ENCODE results near the gene CHST11.
A peak's percentile ranks its signal among the peaks of the same experiment; 100 is the strongest.

CHST11 gene

DNA sequence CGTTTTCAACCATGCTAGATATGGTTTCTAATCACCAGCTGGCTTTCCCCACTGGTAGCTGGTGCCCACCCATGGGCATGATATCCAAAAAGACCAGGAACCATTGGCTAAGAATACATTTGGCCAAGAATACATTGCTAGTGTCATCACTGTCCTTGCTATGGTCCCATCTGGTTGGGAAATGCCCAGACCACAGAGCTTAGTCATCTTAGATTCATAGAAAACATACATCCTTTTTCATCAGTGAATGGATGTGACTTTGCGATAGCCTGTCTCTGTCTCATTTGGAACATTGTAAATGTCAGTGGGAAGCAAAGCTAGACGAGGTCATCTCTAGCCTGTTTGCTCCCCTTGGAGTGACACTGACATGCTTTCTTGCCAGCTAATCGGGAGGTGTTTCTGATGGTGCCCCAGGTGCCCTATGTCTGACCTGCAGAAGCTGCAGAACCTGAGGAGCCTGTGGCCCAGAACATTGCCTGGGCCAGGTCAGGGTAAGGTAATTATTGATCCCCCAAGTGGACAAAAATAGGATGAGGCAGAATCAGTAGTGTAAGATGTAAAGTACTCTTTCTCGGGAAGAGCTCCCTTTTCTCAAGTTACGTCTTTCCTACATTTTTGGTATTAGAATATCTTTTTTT lies 306.5 kb downstream of the CHST11 start:
- Histone ChIP-seq H3K9ac (ENCODE audit: low read depth, low read length) (no peak overlapping the region), H3K36me3 (ENCODE audit: insufficient read depth, low read length) (peaks cover 31% of the 10 kb centered on the region), H2AFZ (ENCODE audit: low read depth, low read length) (no peak overlapping the region), H3K9me3 (ENCODE audit: insufficient read depth, low read length, severe bottlenecking) (no peaks in the 10 kb centered on the region), H3K27ac (ENCODE audit: low read length) (no peak overlapping the region), H3K27me3 (ENCODE audit: insufficient read depth, low read length, poor library complexity) (no peaks in the 10 kb centered on the region), H4K20me1 (ENCODE audit: insufficient read depth, low read length) (peaks cover 48% of the 10 kb centered on the region), H3K4me1 (ENCODE audit: insufficient read depth, low read length) (no peaks in the 10 kb centered on the region), H3K4me2 (ENCODE audit: insufficient read depth, low read length) (no peak overlapping the region), H3K4me3 (ENCODE audit: low read depth in 1 of 2, low read length in 2 of 2) (no peak overlapping the region), H3K79me2 (ENCODE audit: insufficient read depth, low read length) (peaks cover 12% of the 10 kb centered on the region)
- ATAC-seq (ENCODE audit: insufficient read depth, low read depth): no peak
- no peak for DNase-seq
- TF ChIP-seq, protein P1, sequence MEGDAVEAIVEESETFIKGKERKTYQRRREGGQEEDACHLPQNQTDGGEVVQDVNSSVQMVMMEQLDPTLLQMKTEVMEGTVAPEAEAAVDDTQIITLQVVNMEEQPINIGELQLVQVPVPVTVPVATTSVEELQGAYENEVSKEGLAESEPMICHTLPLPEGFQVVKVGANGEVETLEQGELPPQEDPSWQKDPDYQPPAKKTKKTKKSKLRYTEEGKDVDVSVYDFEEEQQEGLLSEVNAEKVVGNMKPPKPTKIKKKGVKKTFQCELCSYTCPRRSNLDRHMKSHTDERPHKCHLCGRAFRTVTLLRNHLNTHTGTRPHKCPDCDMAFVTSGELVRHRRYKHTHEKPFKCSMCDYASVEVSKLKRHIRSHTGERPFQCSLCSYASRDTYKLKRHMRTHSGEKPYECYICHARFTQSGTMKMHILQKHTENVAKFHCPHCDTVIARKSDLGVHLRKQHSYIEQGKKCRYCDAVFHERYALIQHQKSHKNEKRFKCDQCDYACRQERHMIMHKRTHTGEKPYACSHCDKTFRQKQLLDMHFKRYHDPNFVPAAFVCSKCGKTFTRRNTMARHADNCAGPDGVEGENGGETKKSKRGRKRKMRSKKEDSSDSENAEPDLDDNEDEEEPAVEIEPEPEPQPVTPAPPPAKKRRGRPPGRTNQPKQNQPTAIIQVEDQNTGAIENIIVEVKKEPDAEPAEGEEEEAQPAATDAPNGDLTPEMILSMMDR (IDR thresholded peaks at IDR 0.05; ENCODE audit: borderline replicate concordance, extremely low read depth, low read length, poor library complexity, severe bottlenecking): no peak
- no peak for TF ChIP-seq EZH2 (IDR thresholded peaks at IDR 0.05; ENCODE audit: borderline replicate concordance, low read depth, low read length, severe bottlenecking)

DNA sequence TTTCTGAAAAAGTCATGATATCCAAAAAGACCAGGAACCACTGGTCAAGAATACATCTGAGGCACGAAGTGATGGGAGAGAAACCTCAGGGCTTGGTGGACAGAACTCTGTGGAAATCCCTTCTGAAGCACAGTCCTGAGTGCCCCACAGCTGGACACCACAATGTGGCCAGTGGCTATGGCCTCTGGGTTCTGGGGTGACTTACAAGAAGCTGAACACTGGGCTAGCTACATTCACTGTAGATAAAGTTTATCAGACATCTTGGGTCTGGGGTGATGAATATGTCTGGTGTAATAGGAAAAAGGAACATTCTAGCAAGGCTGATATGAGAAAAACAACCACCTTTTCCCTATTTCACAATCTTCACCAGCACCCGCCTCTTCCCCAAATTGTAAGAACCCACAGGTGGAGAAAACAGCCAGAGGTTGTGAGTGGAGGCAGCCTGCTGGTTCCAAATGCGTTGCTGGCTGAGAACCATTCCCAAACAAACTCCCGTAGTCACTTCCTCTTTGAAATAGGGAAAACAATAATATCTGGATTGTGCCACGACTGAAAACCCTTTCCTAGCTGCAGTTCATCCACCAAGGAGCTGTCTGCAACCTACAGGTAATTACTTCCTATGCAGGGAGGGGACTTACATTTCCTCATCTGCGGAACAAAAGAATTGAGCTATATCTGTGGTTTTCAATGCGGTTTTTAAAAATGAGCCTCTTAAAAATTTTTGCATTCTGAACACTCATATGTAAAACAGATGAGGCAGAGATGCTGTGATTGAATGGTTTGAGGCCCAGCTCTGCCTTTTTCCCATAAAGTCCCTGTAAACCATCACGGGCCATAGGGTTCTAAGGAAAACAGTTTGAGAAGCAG lies 307.7 kb downstream of the CHST11 start:
- DNase-seq (no peak), ATAC-seq (ENCODE audit: insufficient read depth, low read depth) (0 out of 3 replicates have a peak, but pooled peaks have one; percentile 20)
- Histone ChIP-seq H4K20me1 (ENCODE audit: insufficient read depth, low read length) (peaks cover 38% of the 10 kb centered on the region), H3K27me3 (ENCODE audit: insufficient read depth, low read length, poor library complexity) (no peaks in the 10 kb centered on the region), H3K9me3 (ENCODE audit: insufficient read depth, low read length, severe bottlenecking) (no peaks in the 10 kb centered on the region), H3K4me2 (ENCODE audit: insufficient read depth, low read length) (no peak overlapping the region), H3K9ac (ENCODE audit: low read depth, low read length) (no peak overlapping the region), H3K4me3 (ENCODE audit: low read depth in 1 of 2, low read length in 2 of 2) (no peak overlapping the region), H3K36me3 (ENCODE audit: insufficient read depth, low read length) (peaks cover 21% of the 10 kb centered on the region), H3K79me2 (ENCODE audit: insufficient read depth, low read length) (peaks cover 3% of the 10 kb centered on the region; the same call in 1 of the 2 replicates), H3K4me1 (ENCODE audit: insufficient read depth, low read length) (no peaks in the 10 kb centered on the region), H3K27ac (ENCODE audit: low read length) (no peak overlapping the region), H2AFZ (ENCODE audit: low read depth, low read length) (no peak overlapping the region)
- TF ChIP-seq, protein P1 (IDR thresholded peaks at IDR 0.05; ENCODE audit: borderline replicate concordance, extremely low read depth, low read length, poor library complexity, severe bottlenecking): no peak
- no peak for TF ChIP-seq EZH2 (IDR thresholded peaks at IDR 0.05; ENCODE audit: borderline replicate concordance, low read depth, low read length, severe bottlenecking)

DNA sequence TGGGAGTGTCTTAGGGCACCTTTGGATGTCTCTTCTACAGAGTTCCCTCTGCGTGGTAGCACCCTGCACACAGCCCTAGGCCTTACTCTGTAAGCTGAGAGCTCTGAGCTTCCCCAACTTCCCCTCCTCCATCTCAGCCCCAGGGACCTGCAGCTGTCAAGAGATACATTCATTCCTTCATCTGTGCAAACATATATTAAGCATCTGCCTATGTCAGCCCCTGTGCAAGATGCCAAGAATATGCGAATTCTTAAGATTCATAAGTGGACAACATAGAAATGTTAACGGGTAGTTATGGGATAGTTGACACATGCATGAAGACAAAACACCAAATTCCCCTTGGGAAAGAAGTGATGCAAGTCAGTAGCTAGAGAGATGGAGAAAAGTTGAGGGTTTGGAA lies 310.5 kb downstream of the CHST11 start:
- peaks cover 5% of the 10 kb centered on the region for H3K9me3 ChIP-seq (ENCODE audit: insufficient read depth, low read length, severe bottlenecking)
- TF ChIP-seq, protein P1 (IDR thresholded peaks at IDR 0.05; ENCODE audit: borderline replicate concordance, extremely low read depth, low read length, poor library complexity, severe bottlenecking): no peak
- TF ChIP-seq EZH2 (IDR thresholded peaks at IDR 0.05; ENCODE audit: borderline replicate concordance, low read depth, low read length, severe bottlenecking): no peak
- no peaks in the 10 kb centered on the region for H3K79me2 ChIP-seq (ENCODE audit: insufficient read depth, low read length)
- H4K20me1 ChIP-seq (ENCODE audit: insufficient read depth, low read length): peaks cover 15% of the 10 kb centered on the region; the same call in 1 of the 2 replicates
- H2AFZ ChIP-seq (ENCODE audit: low read depth, low read length): no peak overlapping the region
- no peak overlapping the region for H3K4me2 ChIP-seq (ENCODE audit: insufficient read depth, low read length)
- H3K27ac ChIP-seq (ENCODE audit: low read length): no peak overlapping the region
- no peak overlapping the region for H3K4me3 ChIP-seq (ENCODE audit: low read depth in 1 of 2, low read length in 2 of 2)
- no peak for DNase-seq
- no peaks in the 10 kb centered on the region; the same call in 1 of the 2 replicates for H3K36me3 ChIP-seq (ENCODE audit: insufficient read depth, low read length)
- ATAC-seq (ENCODE audit: insufficient read depth, low read depth): peak; percentile 35
- no peak overlapping the region for H3K9ac ChIP-seq (ENCODE audit: low read depth, low read length)
- no peaks in the 10 kb centered on the region for H3K27me3 ChIP-seq (ENCODE audit: insufficient read depth, low read length, poor library complexity)
- no peaks in the 10 kb centered on the region for H3K4me1 ChIP-seq (ENCODE audit: insufficient read depth, low read length)

Measured in DND-41 (cell line).